ENCODE data around the gene RHOU. TPM values are rescaled to one million over a fixed set of nuclear protein-coding genes. Genes with fewer than 3 reads are reported as not detected.

The RHOU gene
- total and polyA plus RNA-seq, 2 of the 13 experiments (the other 11 are each of a cell fraction or from before 2014, with no cell fraction given) = 11.9 to 18.5 TPM

- TF ChIP-seq ZNF512B (CRISPR knock-in tag; IDR thresholded peaks at IDR 0.05; ENCODE audit: borderline replicate concordance) = 0 out of 2 replicates have a peak, but pooled peaks have one; percentile 15
- no peak for TF ChIP-seq ZNF580 (CRISPR knock-in tag; IDR thresholded peaks at IDR 0.05; ENCODE audit: borderline replicate concordance, low read depth)
- TF ChIP-seq FOXO4 (CRISPR knock-in tag; conservative IDR thresholded peaks at IDR 0.05) = no peak
- peak; percentile 43 for TF ChIP-seq CHCHD3 (CRISPR knock-in tag; IDR thresholded peaks at IDR 0.05)
- TF ChIP-seq ZBTB39 (CRISPR knock-in tag; IDR thresholded peaks at IDR 0.05) = 0 out of 2 replicates have a peak, but pooled peaks have one; percentile 22
- TF ChIP-seq LBX2 (CRISPR knock-in tag; IDR thresholded peaks at IDR 0.05; ENCODE audit: borderline replicate concordance) = no peak
- TF ChIP-seq ELF3 (CRISPR knock-in tag; IDR thresholded peaks at IDR 0.05) = no peak
- peak; percentile 42; the same call in 1 of the 2 replicates for TF ChIP-seq JUNB (CRISPR knock-in tag; IDR thresholded peaks at IDR 0.05; ENCODE audit: borderline replicate concordance)
- no peak for TF ChIP-seq TAF15 (IDR thresholded peaks at IDR 0.05; ENCODE audit: low read depth, low read length, poor library complexity, severe bottlenecking)
- peak; percentile 14; the same call in 1 of the 2 replicates for TF ChIP-seq SKIL (CRISPR knock-in tag; IDR thresholded peaks at IDR 0.05; ENCODE audit: borderline replicate concordance)
- TF ChIP-seq ZNF501 (CRISPR knock-in tag; IDR thresholded peaks at IDR 0.05) = no peak
- TF ChIP-seq REL (CRISPR knock-in tag; conservative IDR thresholded peaks at IDR 0.05) = 0 out of 2 replicates have a peak, but pooled peaks have one; percentile 38
- peak; percentile 58; the same call in 1 of the 2 replicates for TF ChIP-seq NBN (conservative IDR thresholded peaks at IDR 0.05)
- TF ChIP-seq ZNF251 (CRISPR knock-in tag; IDR thresholded peaks at IDR 0.05) = 0 out of 2 replicates have a peak, but pooled peaks have one; percentile 39
- no peak for TF ChIP-seq ZNF512 (CRISPR knock-in tag; IDR thresholded peaks at IDR 0.05)
- no peak for TF ChIP-seq ZNF350 (CRISPR knock-in tag; IDR thresholded peaks at IDR 0.05; ENCODE audit: borderline replicate concordance, low read depth)
Measured at GRCh38 chr1:228781809-228782661, 46.8 kb downstream of the RHOU start (continued).

Data from HepG2 (cell line).